ENCODE results near the gene ZNF32.

- TF ChIP-seq EZH2 (IDR thresholded peaks at IDR 0.05; ENCODE audit: borderline replicate concordance, low read length) (no peak), CTCF (IDR thresholded peaks at IDR 0.05; ENCODE audit: low read length) (no peak)
These were observed 16.4 kb upstream of the ZNF32 start for GRCh38 chr10:43665054-43665453.
